Stimulated activated CD8-positive, alpha-beta memory T cell treated with anti-CD3 and anti-CD28 coated beads, Interleukin-4, amount 100 ng/mL, for 4 hours (primary cell): ENCODE data around the gene CFAP157.

Source experiments
- DNase-seq, 2 donors: peaks; one replicate each; pipeline ENCODE4 v3.0.0-alpha.2; 2020; ENCODE audit warnings: low read depth in 2 of 2, low spot score in 1 of 2

The CFAP157 gene

DNA sequence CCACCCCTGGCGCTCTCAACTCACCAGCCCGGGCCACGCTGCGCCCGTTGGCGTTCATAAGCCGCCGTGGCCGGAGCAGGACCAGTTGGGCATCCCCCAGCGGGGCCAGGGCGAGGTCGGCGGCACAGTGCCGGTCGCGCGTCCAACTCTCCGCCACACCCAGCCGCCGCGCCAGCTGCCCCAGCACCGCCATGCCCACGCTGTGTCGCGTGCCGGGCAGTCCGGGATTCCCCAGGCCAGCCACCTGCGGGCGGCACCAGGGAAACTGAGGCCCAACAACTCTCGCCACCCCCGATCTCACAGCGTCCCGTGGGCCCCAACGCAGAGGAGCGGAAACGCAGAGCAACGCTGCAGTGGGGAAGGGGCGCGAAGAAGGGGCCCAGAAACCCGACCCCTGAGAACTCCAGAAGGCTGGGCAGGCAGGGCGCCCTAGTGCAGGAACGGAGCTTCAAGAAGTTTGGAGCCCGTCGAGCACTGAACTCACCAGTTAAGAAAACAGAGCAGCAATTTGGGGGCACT, 8.2 kb downstream of the CFAP157 start:
- DNase-seq, result no peak

DNA sequence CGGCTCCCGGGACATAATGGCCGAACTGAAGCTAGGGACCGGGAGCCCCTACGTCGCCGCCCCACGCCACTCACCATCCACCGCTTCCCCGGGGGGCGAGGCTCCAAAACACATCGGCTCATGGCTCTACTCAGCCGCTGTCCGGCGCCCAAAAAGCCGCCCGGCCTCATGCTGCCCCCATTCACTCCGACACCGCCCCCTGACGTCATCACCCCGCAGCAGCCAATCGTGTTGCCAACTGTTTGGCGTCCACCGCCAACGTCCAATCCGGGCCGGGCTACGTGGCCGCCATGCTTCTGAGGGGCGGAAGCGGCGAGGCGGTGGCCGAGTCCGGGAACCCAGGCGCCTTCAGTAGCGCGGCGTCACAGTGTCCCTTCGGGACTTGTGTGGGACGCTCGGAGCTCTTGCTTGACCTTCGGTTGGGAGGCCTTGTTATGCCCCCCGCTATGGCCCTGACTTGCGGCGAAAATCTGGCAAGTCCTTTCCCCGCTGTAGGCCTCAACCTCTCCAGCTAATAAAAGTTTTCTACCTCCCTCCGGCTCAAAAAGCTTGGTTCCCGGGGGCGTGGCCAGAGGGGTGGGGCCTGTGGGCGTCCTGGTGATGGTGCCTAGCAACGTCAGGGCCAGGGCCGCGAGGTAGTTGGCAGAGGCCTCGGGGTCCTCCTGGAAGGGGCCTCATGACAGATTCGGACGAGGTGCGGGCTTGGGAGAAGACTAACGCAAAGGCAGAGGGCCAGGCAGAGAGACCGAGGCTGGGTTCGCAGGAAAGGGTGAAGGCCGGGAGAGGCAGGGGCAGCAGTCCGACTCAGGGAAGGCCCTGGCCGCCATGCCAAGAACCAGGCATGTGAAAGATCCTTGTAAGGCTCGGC, 8.9 kb downstream of the CFAP157 start, which contains the start of the genes PTRH1 and TTC16:
TSS of gene PTRH1 (minus strand) at position 194 of the 868 bp plus-strand sequence. CDS start at position 170, 24 bp downstream.
TSS of gene TTC16 (plus strand) at position 610 of the 868 bp plus-strand sequence. CDS start at position 677, 67 bp downstream.
- peak; percentile 95 to 96 for DNase-seq

DNA sequence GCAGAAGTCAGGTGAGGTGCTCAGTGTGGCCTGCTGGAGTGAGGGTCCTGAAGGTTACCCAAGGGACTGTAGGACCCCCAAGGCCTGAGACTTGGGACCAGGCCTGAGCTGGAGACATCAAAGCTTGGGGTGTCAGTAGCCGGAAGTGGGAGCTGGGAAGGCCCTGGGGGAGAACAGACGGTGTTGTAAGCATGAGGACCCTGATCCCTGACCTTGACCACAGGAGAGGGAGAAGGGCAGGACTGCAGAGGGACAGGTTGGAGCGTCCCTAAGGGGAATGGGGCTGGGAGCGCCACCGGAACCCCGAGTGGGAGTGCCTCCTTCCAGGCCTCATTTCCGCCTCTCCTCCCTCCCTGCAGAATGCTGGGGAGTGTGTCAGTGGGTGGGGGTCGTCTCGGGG, 9.6 kb downstream of the CFAP157 start:
- no peak for DNase-seq

DNA sequence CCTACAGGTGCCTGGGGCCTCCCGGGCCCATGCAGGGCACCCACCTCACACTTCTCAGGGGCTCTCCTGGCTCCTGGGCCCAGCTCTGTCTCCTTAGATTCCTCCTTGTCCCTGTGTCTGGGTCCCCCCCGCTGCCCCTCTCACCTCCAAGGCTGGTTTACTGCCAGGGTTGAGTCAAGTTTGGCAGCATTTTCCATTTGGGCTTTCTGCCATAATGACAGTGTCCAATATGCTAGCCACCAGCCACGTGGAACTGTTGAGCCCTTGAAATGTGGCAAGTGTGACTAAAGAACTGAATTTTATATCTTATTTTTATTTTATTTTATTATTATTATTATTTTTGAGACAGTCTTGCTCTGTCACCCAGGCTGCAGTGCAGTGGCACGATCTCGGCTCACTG, 11.0 kb downstream of the CFAP157 start:
- no peak for DNase-seq

DNA sequence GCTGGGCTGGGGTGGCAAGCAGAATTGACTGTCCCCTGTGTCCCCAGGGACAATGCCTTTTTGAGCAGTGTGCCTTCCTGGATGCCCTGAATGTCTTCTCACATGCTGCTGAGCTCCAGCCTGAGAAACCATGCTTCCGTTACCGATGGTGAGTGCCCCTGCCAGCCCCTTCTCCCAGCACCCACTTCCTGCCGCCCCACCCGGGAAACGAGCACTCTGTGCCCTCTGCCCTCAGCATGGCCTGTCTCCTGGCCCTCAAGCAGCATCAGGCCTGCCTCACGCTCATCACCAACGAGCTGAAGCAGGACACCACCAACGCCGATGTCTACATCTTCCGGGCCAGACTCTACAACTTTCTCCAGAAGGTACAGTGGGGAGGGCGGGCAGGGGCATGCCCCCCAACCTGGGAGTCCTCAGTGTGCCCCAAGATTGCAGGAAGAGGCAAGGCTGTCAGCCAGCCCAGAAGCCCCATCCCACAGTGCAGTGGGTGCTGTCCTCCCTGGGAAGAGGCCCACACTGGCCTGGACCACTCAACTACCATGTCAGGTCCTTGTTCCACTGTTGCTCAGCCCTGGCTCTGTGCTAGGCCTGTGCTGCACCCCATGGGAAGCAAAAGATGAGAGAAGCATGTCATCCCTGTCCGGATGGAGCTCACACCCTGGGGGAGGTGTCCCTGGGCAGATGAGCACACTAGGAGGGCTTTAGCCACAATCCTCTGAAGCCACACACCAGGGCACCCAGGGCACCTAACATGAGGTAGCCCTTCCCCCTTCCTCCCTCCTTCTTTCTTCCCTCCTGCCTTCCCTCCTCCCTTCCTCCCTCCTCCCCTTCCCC, 13.5 kb downstream of the CFAP157 start:
- no peak for DNase-seq

DNA sequence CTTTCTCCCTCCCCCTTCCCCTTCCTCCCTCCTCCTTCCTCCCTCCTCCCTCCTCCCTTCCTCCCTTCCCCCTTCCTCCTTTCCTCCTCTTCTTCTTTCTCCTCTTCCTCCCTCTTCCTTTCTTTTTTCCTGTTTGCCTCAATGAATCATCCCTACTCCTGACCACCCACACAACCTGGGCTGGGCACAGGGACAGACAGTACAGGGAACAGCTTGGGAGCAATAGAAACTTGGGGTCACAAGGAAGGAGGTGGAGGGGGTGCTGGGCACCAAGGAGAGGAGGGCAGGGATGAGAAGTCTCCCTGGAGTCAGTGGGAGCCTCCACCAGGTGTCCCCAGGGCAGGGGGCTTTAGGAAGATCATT, 14.1 kb downstream of the CFAP157 start:
- DNase-seq, result no peak

DNA sequence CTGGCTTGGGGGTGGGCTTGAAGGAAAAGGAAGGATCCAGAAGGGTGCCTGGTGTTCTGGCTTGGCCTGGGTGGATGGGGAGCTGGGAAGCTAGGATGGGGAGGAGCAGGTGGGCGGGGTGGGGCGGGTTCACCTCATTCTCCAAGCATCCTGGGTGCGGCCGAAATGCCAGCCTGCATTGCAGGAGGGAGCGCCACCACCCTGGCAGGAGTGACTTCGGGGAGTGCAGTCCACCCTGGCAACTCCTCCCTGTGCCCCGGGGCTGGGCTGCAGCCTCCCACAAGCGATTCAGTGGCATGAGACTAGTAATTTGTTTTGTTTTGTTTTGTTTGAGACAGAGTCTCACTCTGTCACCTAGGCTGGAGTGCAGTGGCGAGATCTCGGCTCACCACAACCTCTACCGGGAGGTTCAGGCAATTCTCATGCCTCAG, 14.6 kb downstream of the CFAP157 start:
- DNase-seq, result no peak

DNA sequence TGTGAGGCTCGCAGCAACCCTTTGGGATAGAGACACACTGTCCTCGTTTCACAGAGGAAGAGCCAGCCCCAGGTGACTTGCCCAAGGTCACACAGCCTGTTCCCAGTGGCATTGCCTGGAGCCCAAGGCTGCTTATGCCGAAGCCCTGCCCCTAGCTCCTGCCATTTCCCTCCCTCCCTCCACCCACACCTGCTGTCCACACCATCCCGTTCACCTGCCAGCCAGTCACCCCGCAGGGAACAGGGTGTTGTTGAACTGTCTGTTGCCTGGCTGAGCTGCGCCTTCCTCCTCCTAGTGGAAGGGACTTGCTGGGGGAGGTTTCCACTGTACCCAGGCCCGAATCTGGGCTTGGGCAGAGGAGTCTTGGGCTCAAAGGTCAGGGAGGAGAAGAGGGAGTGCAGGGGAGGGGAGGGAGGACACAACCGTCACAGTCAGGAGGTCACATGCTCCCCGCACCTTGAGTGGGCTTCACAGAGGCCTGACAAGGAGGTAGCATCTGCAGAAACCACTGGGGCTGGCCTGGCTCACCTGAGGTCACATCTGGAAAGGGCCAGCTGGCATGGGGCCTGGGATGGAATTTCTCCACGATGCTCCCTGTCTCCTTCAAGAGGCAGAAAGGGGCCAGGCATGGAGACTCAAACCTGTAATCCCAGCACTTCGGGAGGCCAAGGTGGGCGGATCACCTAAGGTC, 15.4 kb downstream of the CFAP157 start:
- no peak for DNase-seq

DNA sequence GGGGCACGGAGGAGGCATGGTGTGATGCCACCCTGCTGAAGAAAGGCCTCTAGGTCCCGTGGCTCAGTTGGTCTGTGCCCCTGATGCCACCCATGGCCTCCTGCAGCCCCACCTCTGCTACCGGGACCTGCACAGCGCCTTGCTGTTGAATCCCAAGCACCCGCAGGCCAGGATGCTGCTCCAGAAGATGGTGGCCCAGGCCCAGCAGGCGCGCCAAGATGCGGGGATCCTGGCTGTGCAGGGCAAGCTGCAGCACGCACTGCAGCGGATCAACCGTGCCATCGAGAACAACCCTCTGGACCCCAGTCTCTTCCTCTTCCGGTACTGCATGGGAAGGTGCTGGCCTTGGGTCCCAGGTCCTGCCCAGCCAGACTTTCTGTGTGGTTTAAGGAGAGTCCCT, 16.2 kb downstream of the CFAP157 start:
- DNase-seq, result no peak

DNA sequence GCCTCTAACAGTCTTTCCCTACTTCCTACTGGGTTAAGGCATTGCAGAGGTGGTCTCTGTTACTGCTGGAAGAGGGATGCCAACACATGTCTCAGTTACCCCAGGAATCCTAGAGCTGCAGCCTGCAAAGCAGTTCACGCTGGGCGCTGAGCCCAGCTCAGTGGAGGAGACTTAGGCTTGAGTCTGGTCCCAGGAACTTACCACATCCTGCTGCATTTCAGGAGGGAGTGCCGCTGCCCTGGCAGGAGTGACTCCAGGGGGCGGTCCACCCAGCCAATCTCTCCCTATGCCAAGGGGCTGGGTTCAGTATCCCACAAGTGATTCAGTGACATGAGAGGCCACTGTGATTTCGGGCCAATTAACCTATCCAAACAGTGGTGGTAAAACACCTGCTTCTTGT, 16.7 kb downstream of the CFAP157 start:
- no peak for DNase-seq

DNA sequence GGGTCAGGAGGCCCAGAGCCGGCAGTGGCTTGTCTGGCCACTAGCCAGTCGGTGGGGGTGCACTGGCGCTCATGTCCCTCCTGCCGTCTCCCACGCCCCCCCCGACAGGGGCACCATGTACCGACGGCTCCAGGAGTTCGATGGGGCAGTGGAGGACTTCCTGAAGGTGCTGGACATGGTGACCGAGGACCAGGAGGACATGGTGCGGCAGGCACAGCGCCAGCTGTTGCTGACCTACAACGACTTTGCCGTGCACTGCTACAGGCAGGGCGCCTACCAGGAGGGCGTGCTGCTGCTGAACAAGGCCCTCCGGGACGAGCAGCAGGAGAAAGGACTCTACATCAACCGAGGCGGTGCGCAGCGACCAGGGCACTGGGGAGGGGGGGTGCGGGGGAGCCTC, 17.2 kb downstream of the CFAP157 start:
- no peak for DNase-seq

DNA sequence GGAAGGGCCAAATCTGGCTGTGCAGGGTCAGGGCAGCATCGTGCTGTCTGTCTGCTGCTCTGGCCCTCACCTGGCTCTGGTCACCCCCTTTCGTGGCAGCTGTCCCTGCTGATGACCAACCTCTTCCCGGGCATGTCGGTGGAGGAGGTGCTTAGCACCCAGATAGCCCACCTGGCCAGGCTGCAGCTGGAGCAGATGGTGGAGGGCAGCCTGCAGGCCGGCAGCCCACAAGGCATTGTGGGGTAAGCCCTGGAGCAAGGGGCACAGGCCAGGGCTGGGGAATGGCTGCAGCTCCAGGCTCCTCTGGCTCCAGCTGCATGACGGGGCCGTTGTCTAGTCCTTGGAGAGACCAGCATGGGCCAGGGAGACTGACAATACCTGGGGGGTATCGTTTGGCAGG, 20.1 kb downstream of the CFAP157 start:
- DNase-seq, result no peak

DNA sequence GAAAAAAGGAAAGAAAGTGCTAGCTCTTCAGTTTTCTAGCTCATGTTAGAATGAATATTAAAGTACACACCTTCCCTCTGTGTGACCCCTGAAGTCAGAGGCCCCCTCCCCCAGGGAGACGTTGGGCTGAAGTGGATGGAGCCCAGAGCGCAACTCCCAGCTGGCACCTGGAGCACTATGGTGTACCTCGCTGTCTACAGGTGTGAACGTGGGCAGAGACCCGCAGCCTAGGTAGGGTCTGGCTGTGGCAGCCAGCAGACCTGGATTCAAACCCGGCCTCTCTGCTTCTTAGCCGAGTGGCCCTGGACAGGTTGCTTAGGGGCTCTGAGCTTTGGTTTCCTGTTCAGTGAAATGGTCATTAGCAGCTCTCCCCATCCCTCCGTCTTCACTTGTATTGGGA, 22.0 kb downstream of the CFAP157 start:
- no peak for DNase-seq

DNA sequence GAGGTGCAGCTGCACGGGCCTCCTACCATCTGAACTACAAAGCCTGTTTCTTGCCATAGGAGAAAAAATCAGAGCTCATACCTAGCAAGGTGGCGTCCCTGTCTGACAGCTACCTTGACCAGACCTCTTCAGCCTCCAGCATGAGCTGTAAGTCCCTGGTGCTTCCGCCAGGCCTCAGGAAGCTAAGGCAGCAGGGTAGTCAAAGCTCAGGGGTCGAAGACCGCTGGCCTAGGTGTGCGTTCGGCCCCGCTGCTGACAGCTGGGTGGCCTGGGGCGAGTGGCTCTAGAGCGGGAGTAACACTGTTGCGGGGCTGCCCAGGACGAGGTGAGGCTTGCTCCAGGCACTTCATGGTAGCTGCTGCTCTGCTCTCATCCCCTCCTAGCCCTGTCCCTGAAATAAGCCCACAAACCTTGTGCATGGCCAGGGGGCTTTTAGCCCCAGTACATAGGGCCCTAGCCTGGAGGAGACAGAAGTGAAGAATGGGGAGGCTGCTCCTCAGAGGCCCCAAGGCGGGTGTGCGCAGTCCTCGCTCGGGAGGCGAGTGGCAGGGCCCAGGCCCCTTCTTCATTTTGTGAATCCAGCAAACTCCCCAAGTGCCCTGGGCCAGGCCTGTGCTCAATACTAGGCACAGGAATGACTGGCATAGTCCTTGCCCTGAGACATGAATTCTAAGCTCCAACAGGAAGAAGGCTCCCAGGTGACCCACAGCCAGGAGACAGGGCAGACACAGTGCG, 22.9 kb downstream of the CFAP157 start:
- no peak for DNase-seq

DNA sequence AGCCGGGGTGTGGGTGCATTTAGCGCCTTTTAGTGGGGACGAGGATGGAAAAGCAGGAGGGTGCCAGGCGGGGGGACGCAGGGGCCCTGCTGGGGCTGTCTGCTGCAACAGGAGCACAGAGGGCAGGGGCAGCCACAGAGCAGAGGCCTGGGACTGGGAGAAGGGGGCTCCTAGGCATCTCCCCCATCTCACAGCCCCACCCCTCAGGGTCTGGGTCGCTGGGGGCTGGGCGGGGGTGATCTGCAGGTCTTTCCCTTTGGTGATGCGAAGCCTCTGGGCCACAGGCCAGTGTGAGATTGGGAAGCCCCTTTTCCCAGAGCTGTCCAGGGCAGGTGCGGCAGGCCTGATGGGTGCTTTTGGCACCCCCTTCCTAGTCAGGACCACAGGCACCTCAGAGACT, 23.5 kb downstream of the CFAP157 start:
- DNase-seq, result no peak

DNA sequence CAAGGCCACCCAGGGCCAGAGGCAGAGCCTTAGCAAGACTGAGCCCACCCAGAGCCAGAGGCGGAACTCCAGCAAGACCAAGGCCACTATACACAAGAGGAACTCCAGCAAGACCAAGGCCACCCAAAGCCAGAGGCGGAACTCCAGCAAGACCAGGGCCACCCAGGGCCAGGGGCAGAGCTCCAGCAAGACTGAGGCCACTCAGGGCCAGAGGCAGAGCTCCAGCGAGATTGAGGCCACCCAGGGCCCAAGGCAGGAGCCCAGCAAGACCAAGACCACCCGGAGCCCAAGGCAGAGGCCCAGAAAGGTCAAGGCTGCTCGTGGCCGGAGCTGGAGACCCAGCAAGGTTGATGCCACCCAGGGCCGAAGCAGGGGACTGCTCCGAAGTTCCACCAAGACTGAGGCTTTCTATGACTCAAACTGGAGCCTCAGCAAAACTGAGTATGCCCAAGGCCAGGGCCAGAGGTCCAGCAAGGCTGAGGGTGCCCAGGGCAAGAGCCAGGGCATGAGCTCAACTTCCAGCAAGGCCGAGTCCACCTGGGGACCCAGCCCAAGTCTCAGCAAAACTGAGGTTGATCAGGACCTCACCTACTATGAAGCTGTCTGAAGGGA, 24.1 kb downstream of the CFAP157 start:
- no peak for DNase-seq

DNA sequence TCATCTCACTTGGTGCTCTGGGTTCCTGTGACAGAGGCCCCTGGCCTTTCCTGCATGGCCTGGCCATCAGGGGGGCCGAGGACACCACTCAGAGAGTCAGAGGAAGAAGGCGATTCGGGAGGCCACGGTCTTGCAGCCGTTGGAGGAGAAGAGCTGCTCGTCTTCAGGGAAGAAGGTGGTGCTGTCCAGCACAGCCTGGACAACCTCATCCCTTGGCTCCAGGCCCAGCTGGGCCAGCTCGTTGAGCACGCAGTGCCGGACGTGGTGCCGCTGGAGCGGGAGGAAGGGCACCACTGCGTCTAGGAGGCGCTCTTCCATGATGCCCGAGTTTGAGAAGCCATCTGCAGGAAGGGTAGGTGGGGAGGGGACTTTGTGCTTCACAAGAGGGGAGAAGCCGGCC, 25.1 kb downstream of the CFAP157 start:
- no peak for DNase-seq

DNA sequence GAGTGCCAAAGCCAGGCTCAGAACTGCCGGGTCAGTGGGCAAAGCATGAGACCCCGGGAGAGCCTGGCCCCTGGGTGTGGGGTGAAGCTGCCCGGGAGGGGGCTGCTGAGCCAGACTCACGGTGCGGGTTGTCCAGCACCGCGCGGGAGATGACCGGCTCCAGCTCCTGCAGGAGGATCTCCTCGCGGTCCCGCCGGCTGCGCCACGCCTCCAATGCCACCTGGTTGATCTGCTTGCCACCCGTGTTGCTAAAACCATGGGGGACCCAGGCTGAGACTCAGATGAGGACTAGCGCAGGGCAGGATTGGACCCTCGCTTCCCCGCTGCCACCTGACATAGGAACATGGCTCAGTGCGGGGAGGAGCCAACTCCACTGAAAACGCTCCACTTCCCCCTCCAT, 25.7 kb downstream of the CFAP157 start:
- no peak for DNase-seq

DNA sequence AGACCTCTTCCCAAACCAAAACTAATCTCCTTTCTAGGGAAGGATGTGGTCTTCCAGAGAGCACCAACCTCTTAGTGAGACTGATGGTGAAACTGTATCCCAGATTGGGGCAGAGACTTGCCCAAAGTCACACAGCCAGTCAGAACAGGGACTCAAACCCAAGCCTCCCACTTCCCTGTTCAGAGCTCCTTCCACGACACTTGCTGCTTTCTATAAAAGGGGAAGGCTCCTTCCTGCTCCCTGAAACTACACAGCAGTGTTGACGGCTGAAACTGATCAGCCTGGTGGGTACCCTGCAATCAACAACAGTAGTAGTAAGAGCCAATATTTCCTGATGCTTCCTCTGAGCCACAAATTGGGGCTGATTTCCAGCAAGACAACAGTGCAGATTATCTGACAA, 26.8 kb downstream of the CFAP157 start:
- DNase-seq, result no peak

DNA sequence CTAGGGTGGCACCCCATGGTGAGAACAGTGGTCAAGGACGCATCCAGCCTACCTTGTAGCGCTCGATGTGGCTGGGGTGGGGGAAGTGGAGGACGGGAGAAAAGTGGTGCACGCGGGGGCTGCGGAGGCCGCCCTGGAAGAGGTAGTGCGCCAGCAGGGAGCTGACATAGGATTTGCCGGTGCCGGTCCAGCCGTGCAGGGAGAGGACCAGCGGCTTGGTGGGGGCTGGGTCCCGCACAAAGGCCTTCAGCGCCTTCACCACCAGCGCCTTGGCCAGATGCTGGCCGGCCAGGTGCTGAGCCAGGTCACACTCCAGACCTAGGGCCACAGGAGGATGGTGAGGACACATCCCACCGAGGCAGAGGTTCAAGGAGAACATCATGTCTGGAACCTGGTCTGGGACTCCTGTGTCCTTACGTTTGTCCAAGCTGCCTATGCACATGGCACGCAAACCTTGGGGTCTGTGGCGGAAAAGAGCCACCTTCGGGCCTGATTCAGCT, 27.5 kb downstream of the CFAP157 start:
- no peak for DNase-seq
